Naive thymus-derived CD8-positive, alpha-beta T cell (primary cell): ENCODE results near the gene MAN2A2. TPM values are rescaled to one million over a fixed set of nuclear protein-coding genes. Genes with fewer than 3 reads are reported as not detected.
A peak's percentile ranks its signal among the peaks of the same experiment; 100 is the strongest.

Source experiments
- ATAC-seq, 2 donors: fragments of 150-1000 bp; cut with Tn5 transposase in 1 of 2; sonication (Bioruptor Pico), chemical (Tn5 transposase) in 1 of 2; 1 replicate in 1 of 2; 2 replicates in 1 of 2; pipeline ENCODE4 v1.10.0; 2021; ENCODE audit warnings: mild to moderate bottlenecking in 2 of 2, moderate library complexity in 2 of 2
- POLR2A ChIA-PET: fragments of 350-600 bp; sonication (Branson Sonifier 250); formaldehyde crosslinking; loops from one replicate; lab custom pipeline; 2021; ENCODE audit warnings: antibody characterized with exemption; lab: Charles Lee
- DNase-seq, 10 donors: peaks; one replicate each; pipeline versions ENCODE4 v3.0.0 to v3.0.0-alpha.2; 2020 to 2022
- H3K27ac Mint-ChIP-seq, 10 donors: one replicate each; pipeline ENCODE4 v1.8.0; 2020 to 2022; ENCODE audit warnings: mild to moderate bottlenecking in 10 of 10, mixed read lengths in 10 of 10, moderate library complexity in 4 of 10, inconsistent platforms in 1 of 10
- H3K27me3 Mint-ChIP-seq, 5 donors: one replicate each; pipeline ENCODE4 v1.8.0; 2021 to 2022; ENCODE audit warnings: mixed read lengths in 5 of 5
- H3K36me3 Mint-ChIP-seq, 3 donors: one replicate each; pipeline ENCODE4 v1.8.0; 2020 to 2022; ENCODE audit warnings: mixed read lengths in 3 of 3, mild to moderate bottlenecking in 2 of 3, inconsistent platforms in 1 of 3
- H3K4me1 Mint-ChIP-seq, 4 donors: one replicate each; pipeline ENCODE4 v1.8.0; 2021 to 2022; ENCODE audit warnings: mixed read lengths in 4 of 4
- H3K4me3 Mint-ChIP-seq, 10 donors: one replicate each; pipeline ENCODE4 v1.8.0; 2020 to 2022; ENCODE audit warnings: mild to moderate bottlenecking in 10 of 10, mixed read lengths in 10 of 10, moderate library complexity in 6 of 10, inconsistent platforms in 1 of 10
- H3K9me3 Mint-ChIP-seq, 9 donors: one replicate each; pipeline ENCODE4 v1.8.0; 2020 to 2022; ENCODE audit warnings: mixed read lengths in 9 of 9, mild to moderate bottlenecking in 3 of 9, inconsistent platforms in 1 of 9, moderate library complexity in 1 of 9
- polyA plus RNA-seq, 3 donors: library from polyadenylated mRNA; unstranded; fragments of 300-500 nt; fragmentation: Illumina TruSeq; gene quantifications; one replicate each; pipeline ENCODE4 v1.2.3, GENCODE V29; 2021
- total RNA-seq, 8 experiments: library from RNA in 2 of 8; stranded (reverse) in 2 of 8; gene quantifications; one replicate each; pipeline ENCODE4 v1.2.3 and lab custom pipeline; 2021 to 2026

The MAN2A2 gene
- total and polyA plus RNA-seq, 5 experiments from 2014 or later = 3.1 to 139 (median 8.6) TPM

DNA sequence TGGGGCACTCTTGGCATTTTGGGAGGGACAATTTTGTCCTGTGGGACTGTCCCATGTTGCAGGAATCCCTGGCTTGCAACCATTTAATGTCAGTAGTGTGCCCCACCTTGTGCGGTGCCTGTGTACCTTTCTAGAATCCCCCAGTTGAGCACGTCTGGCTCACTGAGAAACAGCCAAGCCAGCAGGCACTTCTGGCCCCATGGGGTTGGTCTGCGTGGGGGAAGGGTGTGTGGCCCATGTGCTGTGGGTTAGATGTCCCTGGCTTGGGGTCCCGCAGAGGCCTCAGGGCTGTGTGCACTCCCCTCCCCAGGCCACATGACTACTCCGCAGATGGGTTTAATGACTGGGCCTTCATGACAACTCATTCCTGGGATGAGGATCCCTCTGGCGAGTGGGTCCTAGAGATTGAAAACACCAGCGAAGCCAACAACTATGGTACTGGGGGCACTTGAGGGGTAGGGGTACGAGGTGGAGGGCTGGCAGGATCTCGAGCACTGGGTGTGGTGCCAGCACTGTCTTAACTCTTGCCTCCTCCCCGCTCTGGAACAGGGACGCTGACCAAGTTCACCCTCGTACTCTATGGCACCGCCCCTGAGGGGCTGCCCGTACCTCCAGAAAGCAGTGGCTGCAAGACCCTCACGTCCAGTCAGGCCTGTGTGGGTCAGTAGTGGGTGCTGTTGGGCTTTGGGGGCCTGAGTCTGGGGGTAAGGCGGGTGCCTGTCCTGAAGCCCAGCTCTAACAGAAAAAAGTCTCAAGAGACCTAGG lies 22.5 kb upstream of the MAN2A2 start:
- peaks cover 0 to 46% (median 15%) of the 10 kb centered on the region in 3 donors for H3K36me3 Mint-ChIP-seq
- H3K27me3 Mint-ChIP-seq = peaks cover 0 to 4% (median 0%) of the 10 kb centered on the region in 5 donors
- DNase-seq (no peak), ATAC-seq (no peak)
- H3K4me1 Mint-ChIP-seq = peaks cover 3 to 15% (median 8%) of the 10 kb centered on the region in 4 donors
- POLR2A ChIA-PET = no interaction called here
- H3K4me3 Mint-ChIP-seq = no peak overlapping the region
- peak overlapping the region in 2 of 10 donors; percentile 67 to 75 for H3K27ac Mint-ChIP-seq
- no peaks in the 10 kb centered on the region for H3K9me3 Mint-ChIP-seq

DNA sequence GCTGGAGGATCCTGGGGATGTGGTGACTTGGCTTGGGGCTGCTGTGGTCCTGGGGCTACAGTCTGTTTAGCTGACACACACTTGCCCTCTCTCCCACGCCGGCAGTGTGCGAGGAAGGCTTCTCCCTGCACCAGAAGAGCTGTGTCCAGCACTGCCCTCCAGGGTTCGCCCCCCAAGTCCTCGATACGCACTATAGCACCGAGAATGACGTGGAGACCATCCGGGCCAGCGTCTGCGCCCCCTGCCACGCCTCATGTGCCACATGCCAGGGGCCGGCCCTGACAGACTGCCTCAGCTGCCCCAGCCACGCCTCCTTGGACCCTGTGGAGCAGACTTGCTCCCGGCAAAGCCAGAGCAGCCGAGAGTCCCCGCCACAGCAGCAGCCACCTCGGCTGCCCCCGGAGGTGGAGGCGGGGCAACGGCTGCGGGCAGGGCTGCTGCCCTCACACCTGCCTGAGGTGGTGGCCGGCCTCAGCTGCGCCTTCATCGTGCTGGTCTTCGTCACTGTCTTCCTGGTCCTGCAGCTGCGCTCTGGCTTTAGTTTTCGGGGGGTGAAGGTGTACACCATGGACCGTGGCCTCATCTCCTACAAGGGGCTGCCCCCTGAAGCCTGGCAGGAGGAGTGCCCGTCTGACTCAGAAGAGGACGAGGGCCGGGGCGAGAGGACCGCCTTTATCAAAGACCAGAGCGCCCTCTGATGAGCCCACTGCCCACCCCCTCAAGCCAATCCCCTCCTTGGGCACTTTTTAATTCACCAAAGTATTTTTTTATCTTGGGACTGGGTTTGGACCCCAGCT lies 21.7 kb upstream of the MAN2A2 start:
- POLR2A ChIA-PET = interaction anchor here (0.6 kb wide), 1 partner anchor 177 kb away, joined by 3 read pairs; no protein-coding TSS in a partner anchor
- Mint-ChIP-seq H3K4me3 (no peak overlapping the region), H3K36me3 (peaks cover 0 to 42% (median 15%) of the 10 kb centered on the region in 3 donors), H3K27me3 (peaks cover 0 to 4% (median 0%) of the 10 kb centered on the region in 5 donors), H3K9me3 (no peaks in the 10 kb centered on the region), H3K4me1 (peaks cover 4 to 23% (median 15%) of the 10 kb centered on the region in 4 donors), H3K27ac (no peak overlapping the region)
- DNase-seq (no peak), ATAC-seq (no peak)

DNA sequence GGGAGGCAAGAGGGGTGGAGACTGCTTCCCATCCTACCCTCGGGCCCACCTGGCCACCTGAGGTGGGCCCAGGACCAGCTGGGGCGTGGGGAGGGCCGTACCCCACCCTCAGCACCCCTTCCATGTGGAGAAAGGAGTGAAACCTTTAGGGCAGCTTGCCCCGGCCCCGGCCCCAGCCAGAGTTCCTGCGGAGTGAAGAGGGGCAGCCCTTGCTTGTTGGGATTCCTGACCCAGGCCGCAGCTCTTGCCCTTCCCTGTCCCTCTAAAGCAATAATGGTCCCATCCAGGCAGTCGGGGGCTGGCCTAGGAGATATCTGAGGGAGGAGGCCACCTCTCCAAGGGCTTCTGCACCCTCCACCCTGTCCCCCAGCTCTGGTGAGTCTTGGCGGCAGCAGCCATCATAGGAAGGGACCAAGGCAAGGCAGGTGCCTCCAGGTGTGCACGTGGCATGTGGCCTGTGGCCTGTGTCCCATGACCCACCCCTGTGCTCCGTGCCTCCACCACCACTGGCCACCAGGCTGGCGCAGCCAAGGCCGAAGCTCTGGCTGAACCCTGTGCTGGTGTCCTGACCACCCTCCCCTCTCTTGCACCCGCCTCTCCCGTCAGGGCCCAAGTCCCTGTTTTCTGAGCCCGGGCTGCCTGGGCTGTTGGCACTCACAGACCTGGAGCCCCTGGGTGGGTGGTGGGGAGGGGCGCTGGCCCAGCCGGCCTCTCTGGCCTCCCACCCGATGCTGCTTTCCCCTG lies 21.0 kb upstream of the MAN2A2 start:
- peaks cover 4 to 24% (median 15%) of the 10 kb centered on the region in 4 donors for H3K4me1 Mint-ChIP-seq
- DNase-seq = no peak
- no peak overlapping the region for H3K4me3 Mint-ChIP-seq
- H3K9me3 Mint-ChIP-seq = no peaks in the 10 kb centered on the region
- H3K27me3 Mint-ChIP-seq = peaks cover 0 to 4% (median 0%) of the 10 kb centered on the region in 5 donors
- POLR2A ChIA-PET = interaction anchor here (0.6 to 0.9 kb wide), 2 partner anchors 165 to 178 kb away, joined by 3 read pairs; partner anchors contain the start of gene BLM
- no peak overlapping the region for H3K27ac Mint-ChIP-seq
- peaks cover 0 to 35% (median 15%) of the 10 kb centered on the region in 3 donors for H3K36me3 Mint-ChIP-seq
- no peak for ATAC-seq

DNA sequence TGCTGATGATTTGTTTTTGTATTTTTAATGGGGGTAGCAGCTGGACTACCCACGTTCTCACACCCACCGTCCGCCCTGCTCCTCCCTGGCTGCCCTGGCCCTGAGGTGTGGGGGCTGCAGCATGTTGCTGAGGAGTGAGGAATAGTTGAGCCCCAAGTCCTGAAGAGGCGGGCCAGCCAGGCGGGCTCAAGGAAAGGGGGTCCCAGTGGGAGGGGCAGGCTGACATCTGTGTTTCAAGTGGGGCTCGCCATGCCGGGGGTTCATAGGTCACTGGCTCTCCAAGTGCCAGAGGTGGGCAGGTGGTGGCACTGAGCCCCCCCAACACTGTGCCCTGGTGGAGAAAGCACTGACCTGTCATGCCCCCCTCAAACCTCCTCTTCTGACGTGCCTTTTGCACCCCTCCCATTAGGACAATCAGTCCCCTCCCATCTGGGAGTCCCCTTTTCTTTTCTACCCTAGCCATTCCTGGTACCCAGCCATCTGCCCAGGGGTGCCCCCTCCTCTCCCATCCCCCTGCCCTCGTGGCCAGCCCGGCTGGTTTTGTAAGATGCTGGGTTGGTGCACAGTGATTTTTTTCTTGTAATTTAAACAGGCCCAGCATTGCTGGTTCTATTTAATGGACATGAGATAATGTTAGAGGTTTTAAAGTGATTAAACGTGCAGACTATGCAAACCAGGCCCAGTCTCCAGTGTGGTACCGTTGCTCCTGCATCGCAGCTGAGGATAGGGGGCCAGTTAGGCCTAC lies 20.1 kb upstream of the MAN2A2 start:
- peaks cover 0 to 9% (median 0%) of the 10 kb centered on the region in 5 donors for H3K27me3 Mint-ChIP-seq
- DNase-seq (no peak), ATAC-seq (no peak)
- H3K9me3 Mint-ChIP-seq = no peaks in the 10 kb centered on the region
- peak overlapping the region in 2 of 10 donors; percentile 53 to 65 for H3K27ac Mint-ChIP-seq
- peaks cover 0 to 28% (median 15%) of the 10 kb centered on the region in 3 donors for H3K36me3 Mint-ChIP-seq
- POLR2A ChIA-PET = interaction anchor here (0.9 kb wide), 1 partner anchor 166 kb away, joined by 3 read pairs; the partner anchor contains the start of gene BLM
- H3K4me3 Mint-ChIP-seq = peak overlapping the region in 1 of 10 donors; percentile 53
- H3K4me1 Mint-ChIP-seq = peaks cover 6 to 25% (median 15%) of the 10 kb centered on the region in 4 donors

DNA sequence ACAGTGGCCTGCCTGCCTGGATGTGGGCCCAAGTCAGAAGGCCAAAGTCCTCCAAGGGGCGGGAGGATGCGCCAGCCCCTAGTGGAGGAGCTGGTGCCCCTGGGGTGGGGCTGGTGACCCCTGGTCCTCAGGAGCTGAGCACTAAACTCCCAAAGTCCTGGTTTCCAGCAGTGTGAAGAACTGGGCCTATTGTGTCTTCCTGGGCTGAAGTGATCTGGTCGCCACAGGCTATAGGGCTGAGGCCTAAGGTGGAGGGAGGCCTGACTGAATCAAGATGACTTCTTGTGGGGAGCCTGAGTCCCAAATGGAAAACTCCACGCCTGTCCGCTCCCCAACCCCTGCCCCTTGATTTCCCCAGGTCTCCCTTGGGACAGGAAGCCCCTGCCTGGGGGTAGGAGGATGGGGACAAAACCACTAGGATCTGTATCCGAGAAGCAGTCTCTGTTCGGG lies 19.6 kb upstream of the MAN2A2 start:
- Mint-ChIP-seq H3K4me3 (peak overlapping the region in 2 of 10 donors; percentile 41 to 53), H3K9me3 (no peaks in the 10 kb centered on the region), H3K4me1 (peaks cover 8 to 28% (median 15%) of the 10 kb centered on the region in 4 donors), H3K27ac (peak overlapping the region in 2 of 10 donors; percentile 13 to 34), H3K27me3 (peaks cover 0 to 9% (median 0%) of the 10 kb centered on the region in 5 donors), H3K36me3 (peaks cover 0 to 22% (median 13%) of the 10 kb centered on the region in 3 donors)
- POLR2A ChIA-PET = interaction anchor here (1.1 kb wide), 1 partner anchor 12 kb away, joined by 3 read pairs; no protein-coding TSS in a partner anchor
- DNase-seq (no peak), ATAC-seq (no peak)

DNA sequence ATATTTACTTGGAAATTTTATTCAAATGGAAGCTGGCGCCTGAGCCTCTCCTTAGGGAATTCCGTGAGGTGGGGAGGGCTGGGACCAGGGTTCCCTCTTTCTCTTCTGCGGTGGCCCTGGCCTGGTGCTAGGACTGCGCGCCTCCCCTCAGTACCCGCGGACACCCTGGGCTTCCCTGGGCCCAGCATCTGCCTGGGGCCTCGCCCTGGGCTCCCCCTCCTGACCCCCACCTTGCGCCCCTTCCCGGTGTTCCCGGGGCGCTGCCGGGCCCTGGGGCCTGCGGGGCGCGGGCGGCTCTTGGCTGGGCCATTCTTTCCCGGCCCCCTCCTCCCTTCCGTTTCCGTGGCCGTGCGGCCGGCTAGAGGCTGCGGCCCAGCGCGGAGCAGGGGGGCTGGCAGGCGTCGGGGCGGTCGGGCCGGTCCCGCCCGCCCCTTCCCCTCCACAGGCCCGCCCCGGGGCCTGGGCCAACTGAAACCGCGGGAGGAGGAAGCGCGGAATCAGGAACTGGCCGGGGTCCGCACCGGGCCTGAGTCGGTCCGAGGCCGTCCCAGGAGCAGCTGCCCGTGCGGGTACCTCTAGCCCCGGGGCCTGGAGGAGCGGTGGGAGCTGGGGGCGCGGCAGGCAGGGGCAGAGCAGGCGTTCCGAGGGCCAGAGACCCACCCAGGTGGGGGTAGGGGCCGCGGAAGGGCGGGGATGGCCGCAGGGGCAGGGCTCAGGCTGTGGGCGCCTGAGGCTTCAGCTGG lies 19.0 kb upstream of the MAN2A2 start, which contains the start of gene FES:
Gene FES (plus strand): TSS at position 529 of the 743 bp plus-strand sequence. CDS start 542 bp downstream, outside the sequence.
- peak in 1 of 2 donors; percentile 20 for ATAC-seq
- peak within 1 kb of the TSS in 6 of 10 donors; percentile 13 to 82 (median 28) for H3K27ac Mint-ChIP-seq
- peak within 1 kb of the TSS in 5 of 10 donors; percentile 30 to 74 (median 41) for H3K4me3 Mint-ChIP-seq
- no peak for DNase-seq
- no peaks in the 10 kb centered on the region for H3K9me3 Mint-ChIP-seq
- POLR2A ChIA-PET = interaction anchor here (0.5 to 1.6 kb wide), 3 partner anchors 13 to 205 kb away, joined by 3 to 4 read pairs (median 3); partner anchors contain the start of gene BLM
- peaks cover 0 to 9% (median 0%) of the 10 kb centered on the region in 5 donors for H3K27me3 Mint-ChIP-seq
- H3K4me1 Mint-ChIP-seq = peaks cover 8 to 28% (median 15%) of the 10 kb centered on the region in 4 donors
- H3K36me3 Mint-ChIP-seq = peaks cover 0 to 16% (median 10%) of the 10 kb centered on the region in 3 donors

DNA sequence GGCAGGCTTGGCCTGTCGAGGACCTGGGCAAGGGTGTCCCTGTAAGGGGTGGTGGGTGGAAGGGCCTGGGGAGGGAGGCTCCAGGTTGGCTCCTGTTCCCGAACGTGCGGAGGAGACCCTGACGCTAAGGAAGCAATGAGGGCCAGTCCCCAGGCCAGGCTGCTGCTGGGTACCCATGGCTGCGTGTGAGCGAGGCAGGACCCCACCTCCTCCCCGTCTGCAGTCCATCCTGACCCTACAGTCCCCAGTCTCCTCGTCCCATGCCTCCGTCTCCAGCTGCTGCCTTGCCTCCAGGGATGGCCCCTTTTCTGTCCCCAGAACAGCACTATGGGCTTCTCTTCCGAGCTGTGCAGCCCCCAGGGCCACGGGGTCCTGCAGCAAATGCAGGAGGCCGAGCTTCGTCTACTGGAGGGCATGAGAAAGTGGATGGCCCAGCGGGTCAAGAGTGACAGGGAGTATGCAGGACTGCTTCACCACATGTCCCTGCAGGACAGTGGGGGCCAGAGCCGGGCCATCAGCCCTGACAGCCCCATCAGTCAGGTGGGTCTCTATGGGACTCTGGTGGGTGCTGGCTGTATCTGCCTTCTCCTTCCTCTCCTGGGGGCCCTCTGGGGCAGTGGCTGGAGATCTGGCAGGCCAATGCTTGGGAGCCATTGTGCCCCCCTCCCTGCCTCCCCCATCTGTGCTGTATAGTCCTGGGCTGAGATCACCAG lies 18.2 kb upstream of the MAN2A2 start:
- H3K4me3 Mint-ChIP-seq = peak overlapping the region in 4 of 10 donors; percentile 30 to 74 (median 48)
- POLR2A ChIA-PET = interaction anchor here (0.5 to 1.6 kb wide), 6 partner anchors 11 to 206 kb away, joined by 3 to 7 read pairs (median 4); partner anchors contain the start of genes BLM and MAN2A2

DNA sequence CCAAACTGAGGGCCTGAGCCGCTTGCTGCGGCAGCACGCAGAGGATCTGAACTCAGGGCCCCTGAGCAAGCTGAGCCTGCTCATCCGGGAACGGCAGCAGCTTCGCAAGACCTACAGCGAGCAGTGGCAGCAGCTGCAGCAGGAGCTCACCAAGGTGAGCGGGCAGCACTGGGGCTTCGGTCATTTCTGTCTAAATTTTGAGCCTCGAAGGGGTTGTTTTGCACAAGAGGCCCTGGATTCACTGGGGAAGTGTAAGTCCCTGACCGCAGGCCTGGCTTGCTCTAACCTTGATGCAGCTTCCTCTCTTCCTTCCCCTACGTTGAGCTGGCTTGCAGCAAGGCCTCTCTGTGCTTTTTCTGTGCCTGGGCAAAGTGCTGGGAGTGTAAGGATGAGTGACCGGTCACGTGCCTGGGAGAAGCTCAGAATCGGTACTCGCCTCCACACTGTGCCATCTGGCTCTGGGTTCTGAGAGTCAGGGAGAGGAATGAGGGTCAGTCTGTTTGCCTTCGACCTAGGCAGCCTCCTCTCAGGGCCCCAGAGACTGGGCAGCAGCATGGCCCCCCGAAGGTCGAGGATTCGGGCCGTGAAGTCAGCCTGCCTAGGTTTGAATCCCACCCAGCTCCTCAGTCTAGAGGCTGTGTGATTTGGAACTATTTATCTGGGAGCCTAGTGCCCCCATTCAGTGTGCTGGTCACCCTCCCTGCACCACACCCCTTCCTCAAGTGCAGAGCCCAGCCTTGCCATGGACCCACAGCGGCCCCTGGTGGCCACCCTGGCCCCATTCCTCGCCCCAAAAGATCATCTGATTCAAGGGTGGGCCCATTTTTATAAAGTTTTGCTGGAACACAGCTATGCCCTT lies 17.4 kb upstream of the MAN2A2 start:
- ATAC-seq (peak; percentile 78 to 81), DNase-seq (peak; percentile 49 to 86 (median 76))
- peaks cover 0 to 5% (median 4%) of the 10 kb centered on the region in 3 donors for H3K36me3 Mint-ChIP-seq
- peak overlapping the region in 5 of 10 donors; percentile 10 to 74 (median 45) for H3K4me3 Mint-ChIP-seq
- no peaks in the 10 kb centered on the region for H3K9me3 Mint-ChIP-seq
- peak overlapping the region in 2 of 10 donors; percentile 15 to 82 for H3K27ac Mint-ChIP-seq
- peaks cover 8 to 28% (median 15%) of the 10 kb centered on the region in 4 donors for H3K4me1 Mint-ChIP-seq
- peaks cover 0 to 9% (median 0%) of the 10 kb centered on the region in 5 donors for H3K27me3 Mint-ChIP-seq
- POLR2A ChIA-PET = interaction anchor here (0.5 to 1.6 kb wide), 6 partner anchors 12 to 238 kb away, joined by 3 to 7 read pairs (median 4); partner anchors contain the start of genes BLM and MAN2A2

More for the DNA sequence above, 18.2 kb upstream of the MAN2A2 start:
- Mint-ChIP-seq H3K36me3 (peaks cover 0 to 10% (median 4%) of the 10 kb centered on the region in 3 donors), H3K4me1 (peaks cover 8 to 28% (median 15%) of the 10 kb centered on the region in 4 donors), H3K9me3 (no peaks in the 10 kb centered on the region), H3K27ac (peak overlapping the region in 4 of 10 donors; percentile 16 to 82 (median 46)), H3K27me3 (peaks cover 0 to 9% (median 0%) of the 10 kb centered on the region in 5 donors)
- no peak for DNase-seq
- ATAC-seq = no peak

DNA sequence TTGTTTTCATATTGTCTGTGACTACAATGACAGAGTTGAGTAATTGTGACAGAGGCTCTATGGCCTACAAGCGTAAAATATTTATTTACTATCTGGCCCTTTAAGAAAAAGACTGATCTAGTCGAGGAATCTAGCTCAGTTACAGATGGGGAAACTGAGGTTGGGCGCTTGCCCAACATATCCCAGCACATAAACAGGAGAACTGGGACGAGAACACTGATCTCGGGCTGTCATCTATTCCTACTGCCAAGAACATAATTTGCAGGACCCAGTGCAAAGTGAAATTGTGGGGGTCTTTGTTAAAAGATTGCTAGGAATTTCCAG lies 16.8 kb upstream of the MAN2A2 start:
- H3K27ac Mint-ChIP-seq = peak overlapping the region in 1 of 10 donors; percentile 3
- H3K4me3 Mint-ChIP-seq = peak overlapping the region in 1 of 10 donors; percentile 64
- H3K4me1 Mint-ChIP-seq = peaks cover 8 to 28% (median 15%) of the 10 kb centered on the region in 4 donors
- POLR2A ChIA-PET = interaction anchor here (1.2 to 1.5 kb wide), 3 partner anchors 15 to 239 kb away, joined by 3 to 7 read pairs (median 4); partner anchors contain the start of gene MAN2A2
- H3K27me3 Mint-ChIP-seq = peaks cover 0 to 9% (median 0%) of the 10 kb centered on the region in 5 donors
- DNase-seq (no peak), ATAC-seq (no peak)
- H3K36me3 Mint-ChIP-seq = peaks cover 0 to 3% (median 0%) of the 10 kb centered on the region in 3 donors
- H3K9me3 Mint-ChIP-seq = no peaks in the 10 kb centered on the region
